ENCODE measurements around the gene P3H2. TPM values are rescaled to one million over a fixed set of nuclear protein-coding genes. Genes with fewer than 3 reads are reported as not detected.
A peak's percentile ranks its signal among the peaks of the same experiment; 100 is the strongest.

P3H2 gene
- total RNA-seq, 1 donor from 2014 or later: 24.2 TPM

GRCh38 chr3:190056742-190057141 is 64.0 kb downstream of the P3H2 start:
- DNase-seq (ENCODE audit: low read depth): no peak

DNA sequence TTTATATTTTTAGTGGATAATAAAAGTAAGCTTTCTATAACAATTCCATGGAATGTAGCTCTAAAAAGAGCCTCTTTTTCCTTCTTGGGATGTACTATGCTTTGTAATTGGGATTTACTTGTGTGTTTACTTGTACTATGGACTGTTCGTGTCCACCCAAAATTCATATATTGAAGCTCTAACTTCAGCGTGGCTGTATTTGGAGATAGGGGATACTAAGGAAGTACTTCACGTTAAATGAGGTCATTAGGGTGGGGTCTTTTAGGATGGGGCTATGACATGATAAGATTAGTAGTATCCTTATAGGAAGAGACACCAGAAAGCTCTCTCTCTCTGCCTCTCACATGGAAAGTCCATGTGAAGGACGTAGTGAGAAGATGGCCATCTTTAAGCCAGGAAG is 64.9 kb downstream of the P3H2 start:
- DNase-seq (ENCODE audit: low read depth): no peak

GRCh38 chr3:190053919-190054672 is 66.6 kb downstream of the P3H2 start:
- peak; percentile 68 for DNase-seq (ENCODE audit: low read depth)

DNA sequence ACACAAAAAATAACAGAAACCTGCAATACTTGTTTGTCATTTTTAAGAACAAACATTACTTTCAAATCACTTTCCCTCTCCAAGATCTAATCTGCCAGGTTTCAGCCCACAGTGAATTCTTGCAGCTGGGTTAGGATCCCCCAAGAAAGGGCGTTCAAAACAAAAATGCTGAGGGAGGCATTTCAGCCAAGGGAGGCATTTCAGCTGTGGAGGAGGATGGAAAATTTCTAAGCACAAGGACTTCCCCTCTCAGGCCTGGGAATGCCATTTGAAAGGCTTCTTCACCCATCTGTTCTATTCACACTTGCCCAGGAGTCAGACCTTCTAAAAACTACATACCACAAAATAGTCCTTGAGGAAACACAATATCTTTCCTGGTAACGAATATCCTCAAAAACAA is 69.1 kb downstream of the P3H2 start:
- peak; percentile 59 for DNase-seq (ENCODE audit: low read depth)

- peak; percentile 35 for DNase-seq (ENCODE audit: low read depth)
These were observed 71.7 kb downstream of the P3H2 start for GRCh38 chr3:190048932-190049441.

DNA sequence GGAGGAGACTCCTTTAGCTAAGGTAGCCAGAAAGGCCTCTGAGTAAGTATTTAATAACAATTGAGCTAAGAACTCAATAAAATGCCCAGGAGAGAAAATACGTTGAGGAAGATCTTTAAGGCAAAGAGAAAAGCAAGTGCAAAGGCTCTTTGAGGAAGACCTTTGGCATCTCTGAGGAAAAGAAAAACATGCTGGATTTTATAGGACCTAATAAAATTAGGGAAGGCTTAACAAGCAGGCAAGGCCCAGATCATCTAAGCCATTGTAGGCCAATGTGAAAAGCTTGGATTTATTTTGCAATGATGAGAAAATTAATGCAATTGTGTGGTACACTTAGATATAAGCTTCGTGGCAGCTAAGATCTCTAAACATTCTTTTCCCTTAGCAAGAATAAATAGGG is 75.7 kb downstream of the P3H2 start:
- no peak for DNase-seq (ENCODE audit: low read depth)

- DNase-seq (ENCODE audit: low read depth): peak; percentile 97
These were observed 76.6 kb downstream of the P3H2 start for GRCh38 chr3:190044142-190044541.

DNA sequence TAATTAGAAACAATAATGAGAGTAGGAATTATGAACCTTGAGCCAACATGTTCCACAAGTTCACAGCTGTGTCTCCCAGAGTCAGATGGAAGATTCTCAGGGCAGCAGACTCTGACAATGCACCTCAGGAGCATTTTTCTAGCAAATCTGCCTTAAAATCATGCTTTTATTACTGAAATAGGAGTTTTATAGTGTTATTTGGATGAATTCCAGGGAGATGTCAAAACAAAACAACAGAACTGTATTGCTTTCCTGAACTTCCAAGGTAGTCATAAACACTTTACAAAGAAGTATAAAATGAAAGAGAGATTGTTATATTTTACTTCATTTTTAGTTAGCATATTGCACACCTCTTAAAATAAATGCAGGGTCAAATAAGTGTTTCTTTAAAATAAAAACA is 77.0 kb downstream of the P3H2 start:
- peak; percentile 34 for DNase-seq (ENCODE audit: low read depth)

DNA sequence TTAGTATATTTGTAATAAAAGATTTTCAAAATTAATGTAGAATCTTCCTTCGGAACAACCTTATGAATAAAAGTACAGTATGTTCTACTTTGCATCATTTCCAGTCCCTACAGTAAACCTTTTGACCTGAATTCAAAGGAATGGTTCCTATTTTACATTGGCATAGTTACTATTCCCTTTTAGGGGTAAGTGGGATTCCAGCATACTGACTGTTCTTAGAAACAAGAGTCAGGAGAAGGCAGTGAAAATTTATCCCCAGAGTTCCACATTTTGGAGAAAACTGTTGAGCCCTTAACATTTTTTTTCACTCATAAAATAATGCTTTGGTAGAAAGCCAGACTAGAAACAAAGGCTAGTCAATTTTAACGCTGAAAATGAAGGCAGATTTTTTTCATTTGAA is 78.1 kb downstream of the P3H2 start:
- DNase-seq (ENCODE audit: low read depth): no peak

- no peak for DNase-seq (ENCODE audit: low read depth)
These were observed 79.2 kb downstream of the P3H2 start for GRCh38 chr3:190041333-190042041.

GRCh38 chr3:190040145-190040544 is 80.6 kb downstream of the P3H2 start:
- no peak for DNase-seq (ENCODE audit: low read depth)

DNA sequence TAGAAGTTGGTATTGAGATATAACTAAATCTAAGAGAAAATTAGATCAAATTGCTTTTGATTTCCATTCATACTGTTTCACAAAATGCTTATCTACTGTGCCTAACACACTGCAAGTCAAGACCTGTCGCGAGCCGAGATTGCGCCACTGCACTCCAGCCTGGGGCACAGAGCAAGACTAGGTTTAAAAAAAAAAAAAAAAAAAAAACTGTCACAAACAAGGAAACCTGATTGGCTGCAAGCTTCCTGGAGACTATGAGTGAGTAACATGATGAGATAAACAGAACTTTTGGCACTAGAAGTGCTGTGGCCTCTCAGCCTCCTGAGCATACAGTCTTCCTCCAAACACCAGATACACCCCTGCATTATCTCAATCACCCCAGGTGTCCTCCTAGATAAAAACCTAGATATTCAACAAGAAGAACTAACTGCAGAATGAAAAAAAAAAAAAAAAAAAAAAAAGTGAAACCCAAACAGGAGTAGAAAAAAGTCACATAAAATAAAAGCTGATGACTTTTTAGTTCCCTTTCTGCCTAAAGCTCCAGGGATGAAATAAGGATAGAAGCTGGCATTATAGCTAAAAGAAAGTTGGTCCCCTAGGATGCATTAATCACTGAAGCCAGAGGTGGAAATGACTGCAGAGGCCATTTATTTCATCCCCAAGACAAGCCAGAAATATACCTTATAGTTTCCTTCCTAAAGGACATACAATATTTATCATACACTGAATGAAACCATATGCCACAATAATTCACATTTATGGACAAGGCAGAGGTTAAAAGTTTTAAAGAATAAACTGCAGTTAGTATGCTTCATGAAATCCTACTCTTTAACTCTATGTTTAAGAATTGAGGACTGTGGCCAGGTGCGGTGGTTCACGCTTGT is 82.4 kb downstream of the P3H2 start:
- DNase-seq (ENCODE audit: low read depth): peak; percentile 35

GRCh38 chr3:190036631-190037030 is 84.1 kb downstream of the P3H2 start:
- no peak for DNase-seq (ENCODE audit: low read depth)

GRCh38 chr3:190034446-190034845 is 86.3 kb downstream of the P3H2 start:
- DNase-seq (ENCODE audit: low read depth): no peak

DNA sequence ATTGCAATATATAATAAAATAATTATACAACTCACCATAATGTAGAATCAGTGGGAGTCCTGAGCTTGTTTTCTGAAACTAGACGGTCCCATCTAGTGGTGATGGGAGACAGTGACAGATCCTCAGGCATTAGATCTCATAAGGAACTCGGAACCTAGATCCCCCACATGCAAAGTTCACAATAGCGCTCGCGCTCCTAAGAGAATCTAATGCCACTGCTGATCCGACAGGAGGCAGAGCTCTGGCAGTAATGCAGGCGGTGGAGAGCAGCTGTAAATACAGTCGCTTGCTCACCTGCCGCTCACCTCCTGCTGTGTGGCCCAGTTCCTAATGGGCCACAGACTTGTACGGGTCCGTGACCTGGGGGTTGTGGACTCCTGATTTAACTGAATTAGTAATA is 87.8 kb downstream of the P3H2 start:
- no peak for DNase-seq (ENCODE audit: low read depth)

DNA sequence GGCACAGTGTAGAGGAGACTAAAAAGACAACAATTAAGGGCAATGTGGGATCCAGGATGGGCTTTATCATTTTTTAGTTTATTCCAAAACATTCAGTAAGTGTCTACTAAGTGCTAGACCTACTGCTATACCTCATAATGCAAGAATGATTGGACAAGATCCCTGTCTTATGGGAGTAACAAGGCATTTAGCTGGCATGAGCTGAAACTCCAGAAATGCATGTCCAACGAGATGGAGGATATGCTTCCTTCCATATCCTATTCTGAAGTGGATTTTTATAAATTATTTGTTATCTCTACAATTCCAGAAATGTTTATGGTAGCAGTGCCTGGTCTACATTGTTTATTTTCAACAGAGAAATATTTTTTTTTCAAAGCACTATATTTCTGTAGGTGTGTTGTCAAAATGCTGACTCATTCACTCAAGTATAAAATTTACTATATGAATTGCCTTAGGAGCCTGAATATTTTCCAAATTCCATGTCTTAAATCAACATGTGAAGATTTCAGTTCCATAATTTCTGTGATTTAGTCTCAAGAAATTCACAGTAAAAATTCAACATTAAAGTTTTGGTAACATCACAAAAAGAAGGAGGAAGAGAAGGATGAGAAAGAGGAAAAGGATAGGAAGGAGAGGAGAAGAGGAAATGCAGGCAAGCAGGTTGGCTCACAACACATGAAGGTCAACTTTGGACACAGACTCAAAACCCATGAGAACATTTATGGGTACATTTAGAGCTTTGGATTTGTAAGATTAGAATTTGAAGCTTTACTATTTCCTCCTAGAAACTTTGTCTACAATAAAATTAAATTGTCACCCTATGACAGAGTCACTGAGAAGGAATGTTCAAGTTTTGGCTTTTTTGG is 88.6 kb downstream of the P3H2 start:
- DNase-seq (ENCODE audit: low read depth): no peak

DNA sequence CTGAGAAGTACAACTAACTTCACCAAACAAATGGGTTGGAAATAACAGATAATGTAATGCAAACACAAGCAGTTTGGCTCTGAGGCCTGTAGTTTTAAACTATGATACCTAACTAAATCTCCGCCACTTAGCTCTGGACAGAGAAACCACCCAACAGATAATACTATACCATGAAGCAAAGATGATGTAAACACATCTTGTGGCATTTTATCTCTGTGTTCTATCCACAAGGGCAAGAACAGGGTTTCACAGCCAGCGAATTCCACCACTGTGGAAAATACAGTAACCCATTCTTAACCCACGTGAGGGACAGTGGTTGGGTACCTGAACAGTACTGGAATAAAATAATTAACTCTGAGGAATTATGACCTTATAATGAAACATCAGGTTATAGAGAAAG is 93.6 kb downstream of the P3H2 start:
- no peak for DNase-seq (ENCODE audit: low read depth)

GRCh38 chr3:190026154-190026553 is 94.5 kb downstream of the P3H2 start:
- DNase-seq (ENCODE audit: low read depth): no peak

DNA sequence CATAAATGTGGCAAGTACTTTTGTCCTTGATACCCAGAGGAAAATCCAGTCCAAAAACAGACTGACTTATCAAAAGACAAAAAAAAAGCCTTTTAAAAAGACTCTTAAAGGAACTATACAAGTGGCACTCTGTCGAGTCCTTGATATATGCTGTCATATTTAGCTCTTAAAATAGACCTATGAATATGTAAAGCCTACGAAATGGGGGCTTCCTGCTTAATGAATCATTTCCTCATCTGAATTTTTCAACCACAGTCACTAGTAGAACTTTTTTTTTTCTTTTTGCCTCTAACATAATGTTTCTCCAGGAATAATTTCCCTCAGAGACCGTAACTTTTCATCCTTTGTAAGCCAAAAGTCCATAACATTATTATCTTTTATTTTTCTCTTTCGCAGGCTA is 95.8 kb downstream of the P3H2 start:
- DNase-seq (ENCODE audit: low read depth): no peak

DNA sequence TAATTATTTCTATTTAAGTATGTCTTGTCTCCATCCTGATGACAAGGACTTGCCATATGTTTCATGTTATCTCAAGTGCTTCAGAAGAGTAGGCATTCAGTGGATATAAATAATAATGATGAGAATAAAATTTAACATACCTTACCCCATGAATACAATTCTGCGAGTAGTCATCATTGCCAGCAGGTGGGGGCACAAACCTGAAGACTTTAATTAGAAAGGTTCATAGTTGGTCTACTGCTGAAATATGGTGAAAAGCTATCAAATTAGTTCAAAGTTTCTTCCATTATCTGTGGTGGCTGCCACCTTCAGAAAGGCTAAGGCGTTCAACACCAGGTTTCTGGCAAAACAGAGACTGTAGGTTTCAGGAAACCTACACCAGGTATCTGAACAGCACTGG is 100.9 kb downstream of the P3H2 start:
- DNase-seq (ENCODE audit: low read depth): no peak

DNA sequence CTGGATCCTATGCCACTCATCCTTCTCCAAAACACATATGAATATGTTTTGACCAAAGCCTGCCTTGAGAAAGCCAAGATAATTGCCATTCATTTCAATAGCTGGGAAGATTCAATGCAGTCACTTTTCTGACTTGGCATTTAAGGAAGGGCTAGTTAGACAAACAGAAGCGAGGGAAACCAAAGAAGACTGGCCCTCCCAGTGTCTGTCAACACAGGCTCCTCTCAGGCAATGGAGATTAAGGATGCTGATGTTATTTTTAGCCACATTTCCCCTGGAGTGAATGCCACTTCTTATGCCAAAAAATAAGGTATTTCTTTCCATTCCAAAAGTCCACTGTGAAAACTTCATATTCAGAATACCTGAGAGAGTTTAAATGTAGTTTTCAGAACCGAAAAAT is 101.7 kb downstream of the P3H2 start:
- no peak for DNase-seq (ENCODE audit: low read depth)
